Peyer's patch (tissue), 4 donors: Measurements from ENCODE around the gene PAK1. TPM values are rescaled to one million over a fixed set of nuclear protein-coding genes. Genes with fewer than 3 reads are reported as not detected.
"Not testable (repeated sequence)": the region's sequence is repeated elsewhere in the genome, so short reads cannot be mapped to it uniquely, and the experiment has no call there.

Source experiments
- DNase-seq, 3 donors: peaks; one replicate each; pipeline ENCODE4 v3.0.0-alpha.2; 2017 to 2019
- H3K27ac ChIP-seq, 4 donors: fragments of 200-600 bp; sonication (generic); one replicate each; pipeline ENCODE4 v1.5.1; 2016 to 2019
- H3K27me3 ChIP-seq, 2 donors: fragments of 200-600 bp; sonication (generic); one replicate each; pipeline ENCODE4 v1.5.1; 2019
- H3K36me3 ChIP-seq, 3 donors: fragments of 200-600 bp; sonication (generic); one replicate each; pipeline ENCODE4 v1.5.1; 2016 to 2019
- H3K4me1 ChIP-seq, 4 donors: fragments of 200-600 bp; sonication (generic); one replicate each; pipeline ENCODE4 v1.5.1; 2016 to 2019
- H3K4me3 ChIP-seq, 4 donors: fragments of 200-600 bp; sonication (generic); 1 replicate in 3 of 4; 2 replicates in 1 of 4; pipeline ENCODE4 v1.5.1; 2016 to 2019; ENCODE audit warnings: mild to moderate bottlenecking in 1 of 4
- H3K9me3 ChIP-seq, 4 donors: fragments of 200-600 bp; sonication (generic); one replicate each; pipeline ENCODE4 v1.5.1; 2016 to 2019; ENCODE audit warnings: mild to moderate bottlenecking in 1 of 4
- CTCF ChIP-seq, 6 experiments: fragments of 450-650 bp in 4 of 6; fragments of 200-600 bp in 2 of 6; sonication (generic) in 1 of 6; IDR thresholded peaks; one replicate each; pipeline ENCODE4 v1.5.1; 2017 to 2019; ENCODE audit warnings: antibody characterized with exemption in 6 of 6, mild to moderate bottlenecking in 3 of 6, moderate library complexity in 1 of 6
- POLR2A ChIP-seq, 2 donors: fragments of 450-650 bp; IDR thresholded peaks; one replicate each; pipeline ENCODE4 v1.5.1; 2017; ENCODE audit warnings: antibody characterized with exemption in 2 of 2, mild to moderate bottlenecking in 2 of 2, moderate library complexity in 2 of 2
- total RNA-seq, 4 donors: library from RNA; depleted of rRNA; stranded (reverse); fragments of >200 nt; gene quantifications; one replicate each; pipeline ENCODE4 v1.1.0, GENCODE V29; 2016

The PAK1 gene
- total RNA-seq, 4 donors from 2014 or later, result 60.2 to 127 (median 103) TPM

GRCh38 chr11:77308838-77309237, 165.1 kb downstream of the PAK1 start:
- H3K4me3 ChIP-seq, result no peak overlapping the region
- H3K27me3 ChIP-seq, result no peaks in the 10 kb centered on the region
- no peaks in the 10 kb centered on the region for H3K9me3 ChIP-seq
- no peaks in the 10 kb centered on the region for H3K36me3 ChIP-seq
- TF ChIP-seq POLR2A (IDR thresholded peaks at IDR 0.05), result no peak
- no peak for TF ChIP-seq CTCF (IDR thresholded peaks at IDR 0.05)
- no peak overlapping the region for H3K27ac ChIP-seq
- H3K4me1 ChIP-seq, result no peaks in the 10 kb centered on the region
- no peak for DNase-seq

GRCh38 chr11:77303328-77303727, 170.6 kb downstream of the PAK1 start:
- H3K27ac ChIP-seq, result no peak overlapping the region
- H3K9me3 ChIP-seq, result no peaks in the 10 kb centered on the region
- H3K4me3 ChIP-seq, result no peak overlapping the region
- DNase-seq, result no peak
- no peaks in the 10 kb centered on the region for H3K27me3 ChIP-seq
- no peaks in the 10 kb centered on the region for H3K36me3 ChIP-seq
- no peaks in the 10 kb centered on the region for H3K4me1 ChIP-seq
- no peak for TF ChIP-seq POLR2A (IDR thresholded peaks at IDR 0.05)
- no peak for TF ChIP-seq CTCF (IDR thresholded peaks at IDR 0.05)

GRCh38 chr11:77302752-77303151, 171.1 kb downstream of the PAK1 start:
- Histone ChIP-seq H3K4me1 (no peaks in the 10 kb centered on the region), H3K27me3 (no peaks in the 10 kb centered on the region), H3K9me3 (no peaks in the 10 kb centered on the region), H3K27ac (no peak overlapping the region), H3K36me3 (no peaks in the 10 kb centered on the region), H3K4me3 (no peak overlapping the region)
- no peak for DNase-seq
- TF ChIP-seq POLR2A (IDR thresholded peaks at IDR 0.05) (no peak), CTCF (IDR thresholded peaks at IDR 0.05) (no peak)

GRCh38 chr11:77301510-77301909, 172.4 kb downstream of the PAK1 start, which contains the start of gene GDPD4:
GDPD4 (minus strand) TSS chr11:77301686; CDS start chr11:77285137, 16,549 bp downstream.
- Histone ChIP-seq H3K4me3 (no peak within 1 kb of the TSS), H3K9me3 (no peaks in the 10 kb centered on the region), H3K4me1 (no peaks in the 10 kb centered on the region), H3K27ac (no peak within 1 kb of the TSS), H3K36me3 (no peaks in the 10 kb centered on the region), H3K27me3 (no peaks in the 10 kb centered on the region)
- no peak for DNase-seq
- TF ChIP-seq POLR2A (IDR thresholded peaks at IDR 0.05) (no peak), CTCF (IDR thresholded peaks at IDR 0.05) (no peak)

- H3K4me1 ChIP-seq, result no peaks in the 10 kb centered on the region
- no peaks in the 10 kb centered on the region for H3K9me3 ChIP-seq
- H3K4me3 ChIP-seq, result no peak overlapping the region
- TF ChIP-seq POLR2A (IDR thresholded peaks at IDR 0.05) (no peak), CTCF (IDR thresholded peaks at IDR 0.05) (no peak)
- no peak for DNase-seq
- H3K27me3 ChIP-seq, result no peaks in the 10 kb centered on the region
- H3K36me3 ChIP-seq, result no peaks in the 10 kb centered on the region
- H3K27ac ChIP-seq, result no peak overlapping the region
Observed at GRCh38 chr11:77300695-77301094, 173.2 kb downstream of the PAK1 start.

- H3K9me3 ChIP-seq, H3K4me1 ChIP-seq, H3K36me3 ChIP-seq, H3K27me3 ChIP-seq, H3K4me3 ChIP-seq, H3K27ac ChIP-seq: not testable (repeated sequence)
- peak in 2 of 3 donors; percentile 59 to 73 for DNase-seq
Observed at GRCh38 chr11:77300028-77300427, 173.9 kb downstream of the PAK1 start.
